ENCODE data around the gene PDE4A. TPM values are rescaled to one million over a fixed set of nuclear protein-coding genes. Genes with fewer than 3 reads are reported as not detected.
"Not testable (repeated sequence)": the region's sequence is repeated elsewhere in the genome, so short reads cannot be mapped to it uniquely, and the experiment has no call there.

Gene PDE4A
- 0.69 and 2.3 TPM in 2 replicates for total RNA-seq (2014; rRNA removed; shearing (Covaris generic))

GRCh38 chr19:10420444-10421239, at the start of gene PDE4A:
Gene PDE4A, plus strand, starts transcription at chr19:10420538. Its CDS starts 227 bp downstream, at chr19:10420765.
- DNase-seq (ENCODE audit: low read depth) = peak; percentile 76

DNA sequence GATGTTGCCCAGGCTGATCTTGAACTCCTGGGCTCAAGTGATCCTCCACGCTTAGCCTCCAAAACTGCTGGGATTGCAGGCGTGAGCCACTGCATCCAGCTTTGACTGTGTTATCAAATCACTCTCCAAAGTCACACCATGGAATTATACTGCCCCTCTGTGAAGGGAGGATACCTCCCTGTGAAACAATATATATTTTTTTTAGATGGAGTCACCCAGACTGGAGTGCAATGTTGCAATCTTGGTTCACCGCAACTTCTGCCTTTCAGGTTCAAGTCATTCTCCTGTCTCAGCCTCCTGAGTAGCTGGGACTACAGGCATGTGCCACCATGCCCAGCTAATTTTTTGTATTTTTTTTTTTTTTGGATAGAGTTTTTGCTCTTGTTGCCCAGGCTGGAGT, 47.6 kb upstream of the PDE4A start:
- DNase-seq (ENCODE audit: low read depth) = no peak

GRCh38 chr19:10374931-10375330, 45.4 kb upstream of the PDE4A start:
- DNase-seq (ENCODE audit: low read depth) = no peak

DNA sequence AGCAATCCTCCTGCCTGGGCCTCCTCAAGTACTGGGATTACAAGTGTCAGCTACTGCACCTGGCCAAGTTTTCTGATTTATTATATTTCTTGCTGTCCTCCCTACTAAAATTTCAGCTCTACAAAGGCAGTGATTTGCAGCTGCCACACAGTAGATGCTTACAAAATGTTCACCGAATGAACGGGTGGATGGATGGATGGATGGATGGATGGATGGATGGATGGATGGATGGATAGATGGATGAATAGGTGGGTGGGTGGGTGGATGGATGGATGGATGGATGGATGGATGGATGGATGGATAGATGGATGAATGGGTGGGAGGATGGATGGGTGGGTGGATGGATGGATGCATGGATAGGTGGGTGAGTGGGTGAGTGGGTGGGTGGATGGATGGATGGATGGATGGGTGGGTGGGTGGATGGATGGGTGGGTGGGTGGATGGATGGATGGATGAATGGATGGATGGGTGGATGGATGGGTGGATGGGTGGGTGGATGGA, 43.1 kb upstream of the PDE4A start:
- DNase-seq (ENCODE audit: low read depth) = not testable (repeated sequence)

- DNase-seq (ENCODE audit: low read depth) = no peak
These were observed 42.2 kb upstream of the PDE4A start for GRCh38 chr19:10378124-10378523.

DNA sequence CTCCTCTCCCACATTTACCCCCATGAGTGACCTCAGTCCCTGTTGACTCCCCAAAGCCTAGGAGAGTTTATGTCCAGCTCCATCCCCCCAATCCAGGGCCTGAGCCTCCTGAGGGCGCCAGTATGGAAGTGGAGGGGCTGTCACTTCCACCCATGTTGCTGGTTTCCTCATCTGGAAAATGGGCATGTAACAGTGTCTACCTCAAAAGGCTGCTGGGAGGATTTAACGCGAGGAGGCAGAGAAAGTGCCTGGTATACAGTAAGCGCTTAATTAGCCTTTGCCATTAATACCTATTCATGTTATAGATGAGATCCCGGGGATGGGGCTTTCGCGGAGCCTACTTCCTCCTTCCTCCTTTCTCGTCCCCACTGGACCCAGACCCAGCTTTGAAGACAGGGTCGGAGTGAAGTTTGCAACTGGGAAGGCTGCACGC, 40.4 kb upstream of the PDE4A start:
- DNase-seq (ENCODE audit: low read depth) = no peak

- peak; percentile 100 for DNase-seq (ENCODE audit: low read depth)
These were observed 39.8 kb upstream of the PDE4A start, which contains the start of gene TYK2 for GRCh38 chr19:10380313-10381102. Gene TYK2, minus strand, starts transcription at chr19:10380572. Its CDS starts 2,166 bp downstream, at chr19:10378406.

- DNase-seq (ENCODE audit: low read depth) = not testable (repeated sequence)
These were observed 37.2 kb upstream of the PDE4A start for GRCh38 chr19:10383223-10383499.

GRCh38 chr19:10384580-10384979, 35.8 kb upstream of the PDE4A start:
- no peak for DNase-seq (ENCODE audit: low read depth)

- peak; percentile 83 for DNase-seq (ENCODE audit: low read depth)
These were observed 31.4 kb upstream of the PDE4A start for GRCh38 chr19:10388957-10389356.

- DNase-seq (ENCODE audit: low read depth) = no peak
These were observed 30.5 kb upstream of the PDE4A start for GRCh38 chr19:10389863-10390262.

GRCh38 chr19:10390652-10391286, 29.6 kb upstream of the PDE4A start:
- DNase-seq (ENCODE audit: low read depth) = peak; percentile 76

GRCh38 chr19:10392120-10392519, 28.2 kb upstream of the PDE4A start:
- no peak for DNase-seq (ENCODE audit: low read depth)

- DNase-seq (ENCODE audit: low read depth) = no peak
These were observed 27.2 kb upstream of the PDE4A start for GRCh38 chr19:10393137-10393536.

DNA sequence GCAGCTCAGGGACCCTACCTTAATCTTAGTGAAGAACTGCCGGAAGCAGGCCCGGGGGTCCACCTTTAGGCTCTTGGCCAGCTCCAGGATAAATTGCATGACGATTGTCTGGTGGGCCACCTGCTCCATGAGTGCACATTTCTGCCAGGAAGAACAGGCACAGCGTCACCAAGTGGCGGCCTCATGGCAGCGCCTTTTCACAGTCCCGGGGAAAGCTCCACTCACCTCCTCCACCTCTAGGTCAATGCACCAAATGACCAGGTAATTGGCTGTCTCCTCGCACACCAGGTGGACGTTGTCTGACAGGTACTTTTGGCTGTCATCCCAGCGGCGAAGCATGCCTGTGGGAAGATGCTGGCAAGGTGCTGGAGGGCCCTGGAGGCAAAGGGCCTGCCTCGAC, 25.3 kb upstream of the PDE4A start:
- no peak for DNase-seq (ENCODE audit: low read depth)

GRCh38 chr19:10395436-10395835, 24.9 kb upstream of the PDE4A start:
- no peak for DNase-seq (ENCODE audit: low read depth)

GRCh38 chr19:10395917-10396316, 24.4 kb upstream of the PDE4A start:
- DNase-seq (ENCODE audit: low read depth) = no peak

GRCh38 chr19:10398819-10399218, 21.5 kb upstream of the PDE4A start:
- no peak for DNase-seq (ENCODE audit: low read depth)

DNA sequence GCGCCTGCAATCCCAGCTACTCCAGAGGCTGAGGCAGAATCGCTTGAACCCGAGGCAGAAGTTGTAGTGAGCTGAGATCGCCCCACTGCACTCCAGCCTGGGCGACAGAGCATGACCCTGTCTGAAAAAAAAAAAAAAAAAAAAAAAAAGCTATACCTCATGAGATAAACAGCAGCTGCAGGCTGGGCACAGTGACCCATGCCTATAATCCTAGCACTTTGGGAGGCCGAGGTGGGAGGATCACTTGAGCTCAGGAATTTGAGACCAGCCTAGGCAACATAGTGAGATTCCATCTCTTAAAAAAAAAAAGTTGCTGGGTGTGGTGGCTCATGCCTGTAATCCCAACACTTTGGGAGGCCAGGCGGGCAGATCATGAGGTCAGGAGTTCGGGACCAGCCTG, 21.0 kb upstream of the PDE4A start:
- not testable (repeated sequence) for DNase-seq (ENCODE audit: low read depth)

DNA sequence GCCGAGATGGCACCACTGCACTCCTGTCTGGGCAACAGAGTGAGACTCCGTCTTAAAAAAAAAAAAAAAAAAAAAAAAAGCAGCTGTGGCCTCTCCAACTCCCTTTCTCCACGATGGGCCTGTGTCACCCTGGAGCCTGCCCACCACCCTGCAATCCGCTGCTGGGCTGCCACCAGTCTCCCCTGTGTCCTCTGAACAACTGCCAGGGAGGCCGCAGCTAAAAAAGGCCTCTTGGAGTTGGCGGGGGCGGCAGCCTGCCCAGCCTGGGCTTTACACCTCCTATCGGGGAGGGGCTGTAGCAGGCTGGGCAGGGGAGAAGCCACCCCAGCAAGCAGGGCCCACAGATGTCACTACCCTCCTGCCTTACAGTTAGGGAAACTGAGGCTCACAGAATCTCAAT, 20.5 kb upstream of the PDE4A start:
- no peak for DNase-seq (ENCODE audit: low read depth)

- DNase-seq (ENCODE audit: low read depth) = peak; percentile 70
These were observed 17.8 kb upstream of the PDE4A start for GRCh38 chr19:10402441-10403038.
